K562 (cell line): ENCODE results near the gene ZMPSTE24. TPM values are rescaled to one million over a fixed set of nuclear protein-coding genes. Genes with fewer than 3 reads are reported as not detected.

ENCODE experiments used
- CCNT2 ChIP-seq: IDR thresholded peaks from 2 replicates; pipeline ENCODE4 v1.6.1; 2011; ENCODE audit warnings: borderline replicate concordance, low read depth, mild to moderate bottlenecking, moderate library complexity, mixed read lengths, low read length; ENCODE audit not compliant: insufficient read length; ENCODE audit errors: extremely low read depth
- GTF3C2 ChIP-seq: IDR thresholded peaks from 3 replicates; pipeline ENCODE4 v1.6.1; 2011; ENCODE audit warnings: borderline replicate concordance, mild to moderate bottlenecking, moderate library complexity; ENCODE audit not compliant: insufficient read length; ENCODE audit errors: extremely low read depth
- HDAC6 ChIP-seq: IDR thresholded peaks from 2 replicates; pipeline ENCODE4 v1.6.1; 2012; ENCODE audit warnings: low read depth, mild to moderate bottlenecking, control low read depth, inconsistent platforms, low read length, moderate library complexity
- HMGN3 ChIP-seq: IDR thresholded peaks from 2 replicates; pipeline ENCODE4 v1.6.1; 2011; ENCODE audit warnings: borderline replicate concordance, low read depth, mild to moderate bottlenecking, mixed read lengths, low read length; ENCODE audit not compliant: insufficient read length; ENCODE audit errors: extremely low read depth
- ILK ChIP-seq: fragments of 450-650 bp; IDR thresholded peaks from 2 replicates; pipeline ENCODE4 v1.6.1; 2016; ENCODE audit warnings: missing genetic modification characterization, low read depth, mild to moderate bottlenecking, missing compliant biosample characterization, moderate library complexity, borderline replicate concordance
- KLF10 ChIP-seq: fragments of 250-450 bp; sonication (Bioruptor Pico); IDR thresholded peaks from 2 replicates; pipeline ENCODE4 v1.6.1; 2021; ENCODE audit warnings: matching md5 sums
- MXD1 ChIP-seq: fragments of 250-450 bp; sonication (Bioruptor Pico); IDR thresholded peaks from 2 replicates; pipeline ENCODE4 v1.8.0; 2021; ENCODE audit warnings: borderline replicate concordance, mild to moderate bottlenecking, moderate library complexity; ENCODE audit not compliant: poor library complexity, severe bottlenecking
- PRDM10 ChIP-seq: fragments of 450-650 bp; IDR thresholded peaks from 2 replicates; pipeline ENCODE4 v1.6.1; 2018; ENCODE audit not compliant: partially characterized antibody
- SAFB ChIP-seq: fragments of 200-400 bp; formaldehyde crosslinking; IDR thresholded peaks from 2 replicates; pipeline ENCODE4 v1.6.1; 2017; ENCODE audit warnings: low read depth, low read length, borderline replicate concordance
- SMAD4 ChIP-seq: fragments of 250-450 bp; sonication (Bioruptor Pico); conservative IDR thresholded peaks from 2 replicates; pipeline ENCODE4 v1.8.0; 2021; ENCODE audit warnings: inconsistent platforms, mild to moderate bottlenecking, moderate library complexity
- WHSC1 ChIP-seq: IDR thresholded peaks from one replicate; pipeline ENCODE4 v1.6.1; 2012; ENCODE audit warnings: low read length, control low read depth, inconsistent platforms
- ZBTB12 ChIP-seq: fragments of 250-450 bp; sonication (Bioruptor Pico); IDR thresholded peaks from 2 replicates; pipeline ENCODE4 v1.4.0; 2020
- ZBTB26 ChIP-seq: fragments of 450-650 bp; formaldehyde crosslinking; IDR thresholded peaks from 2 replicates; pipeline ENCODE4 v1.4.0; 2022; ENCODE audit warnings: missing genetic modification characterization
- ZKSCAN8 ChIP-seq: fragments of 200-800 bp; sonication (Bioruptor generic); IDR thresholded peaks from 2 replicates; pipeline ENCODE4 v1.6.1; 2016; ENCODE audit warnings: missing genetic modification characterization, missing compliant biosample characterization
- ZNF134 ChIP-seq: fragments of 250-450 bp; sonication (Bioruptor Pico); conservative IDR thresholded peaks from 2 replicates; pipeline ENCODE4 v1.4.0; 2020
- ZNF197 ChIP-seq: fragments of 200-800 bp; sonication (Bioruptor generic); IDR thresholded peaks from 2 replicates; pipeline ENCODE4 v1.6.1; 2016; ENCODE audit warnings: low read depth, missing genetic modification characterization, missing compliant biosample characterization
- ZNF224 ChIP-seq: sonication (generic); formaldehyde crosslinking; IDR thresholded peaks from 2 replicates; pipeline ENCODE4 v1.8.0; 2022; ENCODE audit warnings: mild to moderate bottlenecking, missing genetic modification reagents
- polyA plus RNA-seq, 8 experiments: library from polyadenylated mRNA; depleted of rRNA in 4 of 8; stranded (reverse) in 5 of 8; unstranded in 3 of 8; fragments of >200 nt; fragmentation: Nextera tagmentation in 2 of 8; fragmentation: Illumina TruSeq in 1 of 8; extraction: Ambion mirVana in 2 of 8; extraction: Trizol in 1 of 8; gene quantifications; 2 replicates each; pipeline versions ENCODE4 v1.2.1 to v1.2.3, GENCODE V29; 2011 to 2014; ENCODE audit warnings: inconsistent platforms in 1 of 8, missing spikeins in 1 of 8
- total RNA-seq, 7 experiments: library from RNA; depleted of rRNA in 6 of 7; stranded (reverse); fragments of >200 nt in 6 of 7; fragmentation: Illumina TruSeq in 2 of 7; extraction: Trizol in 2 of 7; gene quantifications; 2 replicates each; pipeline versions ENCODE4 v1.2.1 to v1.2.3, GENCODE V29; 2011 to 2021; ENCODE audit warnings: low replicate concordance in 1 of 7

ZMPSTE24 gene
- total and polyA plus RNA-seq, 9 of the 15 experiments (the other 6 are each of a cell fraction or from before 2014, with no cell fraction given) = 30.7 to 75.9 (median 64.3) TPM

GRCh38 chr1:40315239-40315794 is 57.3 kb downstream of the ZMPSTE24 start (continued):
- no peak for TF ChIP-seq GTF3C2
- TF ChIP-seq HMGN3 = peak; percentile 84
- no peak for TF ChIP-seq HDAC6
- no peak for TF ChIP-seq ILK
- peak; percentile 77 for TF ChIP-seq SMAD4 (CRISPR knock-in tag)
- TF ChIP-seq ZKSCAN8 = no peak
- TF ChIP-seq CCNT2 = peak; percentile 27
- TF ChIP-seq ZNF134 = no peak
- no peak for TF ChIP-seq PRDM10
- TF ChIP-seq MXD1 (CRISPR knock-in tag) = no peak
- TF ChIP-seq ZNF224 (CRISPR knock-in tag) = no peak
- no peak for TF ChIP-seq WHSC1
- TF ChIP-seq ZBTB26 (CRISPR knock-in tag) = no peak
- no peak for TF ChIP-seq ZNF197 (CRISPR knock-in tag)
- TF ChIP-seq ZBTB12 (CRISPR knock-in tag) = no peak
- no peak for TF ChIP-seq KLF10 (CRISPR knock-in tag)
- no peak for TF ChIP-seq SAFB
